ENCODE measurements around the gene PDZRN3. TPM values are rescaled to one million over a fixed set of nuclear protein-coding genes. Genes with fewer than 3 reads are reported as not detected.

The PDZRN3 gene
- total and polyA plus RNA-seq, 2 donors from 2014 or later, result 9.5 to 13.2 TPM

- Histone ChIP-seq H3K9ac (ENCODE audit: low read length in 3 of 3) (no peak overlapping the region), H3K36me3 (ENCODE audit: control insufficient read depth in 2 of 3, insufficient read depth in 3 of 3, low read length in 3 of 3) (no peaks in the 10 kb centered on the region), H3K9me3 (ENCODE audit: control insufficient read depth in 2 of 3, insufficient read depth in 1 of 3, low read length in 3 of 3) (no peaks in the 10 kb centered on the region), H3K27me3 (ENCODE audit: control insufficient read depth, insufficient read depth, low read length) (no peaks in the 10 kb centered on the region), H3K4me3 (ENCODE audit: low read length in 3 of 3) (no peak overlapping the region), H3K27ac (ENCODE audit: low read depth in 2 of 2, low read length in 2 of 2) (no peak overlapping the region), H3K4me1 (ENCODE audit: control insufficient read depth in 2 of 3, insufficient read depth in 2 of 3, low read depth in 1 of 3, low read length in 3 of 3) (no peaks in the 10 kb centered on the region)
- DNase-seq (no peak), FAIRE-seq (no peak)
- intact Hi-C loops (cut with DNase I), result no loop called here
- TF ChIP-seq CTCF (IDR thresholded peaks at IDR 0.05; ENCODE audit: borderline replicate concordance, extremely low read depth, insufficient read depth), result no peak
Observed at GRCh38 chr3:73656241-73656890, 31.6 kb upstream of the PDZRN3 start.

- no peak for FAIRE-seq
Observed at GRCh38 chr3:73655197-73655596, 30.5 kb upstream of the PDZRN3 start.

DNA sequence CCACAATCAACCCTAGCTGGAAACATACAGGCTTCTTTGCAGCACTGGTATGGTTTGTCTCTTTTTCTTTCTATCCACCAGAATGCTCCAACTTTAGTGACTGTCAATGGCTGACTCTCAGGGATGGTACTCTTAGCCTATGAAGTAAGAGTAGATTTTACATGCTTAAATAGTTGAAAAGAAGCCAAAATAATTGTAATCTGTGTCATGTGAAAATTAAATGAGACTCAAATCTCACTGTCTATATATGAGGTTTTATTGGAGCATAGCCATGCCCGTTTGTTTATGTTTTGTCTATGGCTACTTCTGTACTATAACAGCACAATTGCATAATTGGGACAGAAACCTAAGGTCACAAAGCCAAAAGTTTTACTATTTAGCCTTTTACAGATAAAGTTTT lies 29.1 kb upstream of the PDZRN3 start:
- FAIRE-seq, result no peak
- no peaks in the 10 kb centered on the region for H3K9me3 ChIP-seq (ENCODE audit: control insufficient read depth in 2 of 3, insufficient read depth in 1 of 3, low read length in 3 of 3)
- H3K27me3 ChIP-seq (ENCODE audit: control insufficient read depth, insufficient read depth, low read length), result no peaks in the 10 kb centered on the region
- H3K27ac ChIP-seq (ENCODE audit: low read depth in 2 of 2, low read length in 2 of 2), result no peak overlapping the region
- intact Hi-C loops (cut with DNase I), result no loop called here
- no peak overlapping the region for H3K9ac ChIP-seq (ENCODE audit: low read length in 3 of 3)
- no peaks in the 10 kb centered on the region for H3K36me3 ChIP-seq (ENCODE audit: control insufficient read depth in 2 of 3, insufficient read depth in 3 of 3, low read length in 3 of 3)
- no peak overlapping the region for H3K4me3 ChIP-seq (ENCODE audit: low read length in 3 of 3)
- DNase-seq, result no peak
- no peaks in the 10 kb centered on the region for H3K4me1 ChIP-seq (ENCODE audit: control insufficient read depth in 2 of 3, insufficient read depth in 2 of 3, low read depth in 1 of 3, low read length in 3 of 3)
- TF ChIP-seq CTCF (IDR thresholded peaks at IDR 0.05; ENCODE audit: borderline replicate concordance, extremely low read depth, insufficient read depth), result no peak

More at GRCh38 chr3:73655197-73655596, 30.5 kb upstream of the PDZRN3 start:
- Histone ChIP-seq H3K27ac (ENCODE audit: low read depth in 2 of 2, low read length in 2 of 2) (no peak overlapping the region), H3K4me3 (ENCODE audit: low read length in 3 of 3) (no peak overlapping the region), H3K9ac (ENCODE audit: low read length in 3 of 3) (no peak overlapping the region), H3K36me3 (ENCODE audit: control insufficient read depth in 2 of 3, insufficient read depth in 3 of 3, low read length in 3 of 3) (no peaks in the 10 kb centered on the region), H3K9me3 (ENCODE audit: control insufficient read depth in 2 of 3, insufficient read depth in 1 of 3, low read length in 3 of 3) (no peaks in the 10 kb centered on the region), H3K27me3 (ENCODE audit: control insufficient read depth, insufficient read depth, low read length) (no peaks in the 10 kb centered on the region), H3K4me1 (ENCODE audit: control insufficient read depth in 2 of 3, insufficient read depth in 2 of 3, low read depth in 1 of 3, low read length in 3 of 3) (no peaks in the 10 kb centered on the region)
- TF ChIP-seq CTCF (IDR thresholded peaks at IDR 0.05; ENCODE audit: borderline replicate concordance, extremely low read depth, insufficient read depth), result no peak
- intact Hi-C loops (cut with DNase I), result no loop called here
- no peak for DNase-seq

DNA sequence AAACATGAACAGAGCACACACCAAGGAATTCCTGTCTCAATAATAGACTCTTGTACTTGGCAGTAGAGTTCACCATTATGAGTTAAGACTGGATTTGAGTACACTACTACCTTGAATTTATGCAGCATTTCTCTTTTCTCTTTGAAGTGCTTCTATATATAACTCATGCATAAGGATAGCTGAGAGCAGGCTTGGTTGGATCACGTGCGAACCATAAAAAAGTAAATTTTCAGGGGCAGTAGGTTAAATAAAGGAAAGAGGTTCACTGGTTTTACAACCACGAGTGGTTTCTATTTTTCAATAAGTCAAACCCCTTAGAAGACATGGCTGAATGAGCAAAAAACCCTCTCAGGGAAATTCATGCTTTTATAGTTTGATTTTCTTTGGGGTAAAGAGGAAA lies 28.6 kb upstream of the PDZRN3 start:
- intact Hi-C loops (cut with DNase I), result no loop called here
- no peaks in the 10 kb centered on the region for H3K36me3 ChIP-seq (ENCODE audit: control insufficient read depth in 2 of 3, insufficient read depth in 3 of 3, low read length in 3 of 3)
- H3K27ac ChIP-seq (ENCODE audit: low read depth in 2 of 2, low read length in 2 of 2), result no peak overlapping the region
- no peak for FAIRE-seq
- H3K4me1 ChIP-seq (ENCODE audit: control insufficient read depth in 2 of 3, insufficient read depth in 2 of 3, low read depth in 1 of 3, low read length in 3 of 3), result no peaks in the 10 kb centered on the region
- H3K9ac ChIP-seq (ENCODE audit: low read length in 3 of 3), result no peak overlapping the region
- no peaks in the 10 kb centered on the region for H3K27me3 ChIP-seq (ENCODE audit: control insufficient read depth, insufficient read depth, low read length)
- no peaks in the 10 kb centered on the region for H3K9me3 ChIP-seq (ENCODE audit: control insufficient read depth in 2 of 3, insufficient read depth in 1 of 3, low read length in 3 of 3)
- peak in 3 of 5 donors; percentile 24 to 84 (median 66) for DNase-seq
- H3K4me3 ChIP-seq (ENCODE audit: low read length in 3 of 3), result no peak overlapping the region
- TF ChIP-seq CTCF (IDR thresholded peaks at IDR 0.05; ENCODE audit: borderline replicate concordance, extremely low read depth, insufficient read depth), result no peak
